ENCODE measurements around the gene RNF121.

- TF ChIP-seq CTCF (conservative IDR thresholded peaks at IDR 0.05; ENCODE audit: low read depth, low read length) (no peak), POLR2A (IDR thresholded peaks at IDR 0.05; ENCODE audit: low read depth, low read length) (no peak), RFX5 (IDR thresholded peaks at IDR 0.05; ENCODE audit: low read depth, low read length) (no peak), SMC3 (IDR thresholded peaks at IDR 0.05; ENCODE audit: low read depth, low read length) (no peak), FOS (IDR thresholded peaks at IDR 0.05; ENCODE audit: low read depth, low read length) (no peak), CEBPB (IDR thresholded peaks at IDR 0.05; ENCODE audit: low read depth, low read length) (peak; percentile 53), MXI1 (IDR thresholded peaks at IDR 0.05; ENCODE audit: borderline replicate concordance, low read depth, low read length) (no peak), NFE2L2 (IDR thresholded peaks at IDR 0.05; ENCODE audit: low read depth, low read length) (no peak)
These were observed 59.2 kb downstream of the RNF121 start for GRCh38 chr11:71988050-71988449.
